Measurements from ENCODE around the gene VWF.

The VWF gene

DNA sequence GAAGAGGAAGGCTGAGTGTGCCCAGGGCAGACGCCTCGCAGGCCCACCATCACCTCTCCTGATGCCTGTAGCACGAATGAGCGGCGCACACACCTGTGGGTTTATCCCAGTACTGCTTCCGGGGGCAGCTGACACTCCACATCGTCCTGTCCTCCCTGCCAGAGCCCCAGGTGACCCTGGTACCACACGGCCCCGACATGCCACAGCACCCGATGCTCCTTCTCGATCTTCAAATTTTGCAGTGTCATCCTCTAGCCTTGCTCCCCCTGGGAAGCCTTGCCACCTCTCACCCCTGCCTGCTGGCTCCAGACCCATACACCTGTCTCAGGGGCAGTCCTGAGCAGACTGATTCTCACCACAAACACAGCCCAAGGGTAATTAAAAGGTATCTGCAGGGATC lies 220.0 kb downstream of the VWF start:
- no peak for DNase-seq

DNA sequence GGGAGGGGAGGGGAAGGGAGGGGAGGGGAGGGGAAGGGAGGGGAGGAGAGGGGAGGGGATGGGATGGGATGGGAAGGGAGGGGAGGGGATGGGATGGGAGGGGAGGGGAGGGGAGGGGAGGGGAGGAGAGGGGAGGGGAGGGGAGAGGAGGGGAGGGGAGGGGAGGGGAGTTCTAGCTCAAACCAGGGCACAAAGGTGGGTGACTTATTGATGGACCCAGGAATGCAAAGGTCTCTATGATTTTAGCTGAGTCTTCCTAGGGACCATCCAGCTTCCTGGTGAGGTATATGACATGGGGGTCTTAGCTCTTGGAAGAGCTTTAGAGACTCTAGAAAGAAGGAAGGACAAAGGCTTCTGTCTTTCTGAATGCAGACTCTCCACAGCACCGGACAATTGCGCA lies 221.7 kb downstream of the VWF start:
- no peak for DNase-seq

DNA sequence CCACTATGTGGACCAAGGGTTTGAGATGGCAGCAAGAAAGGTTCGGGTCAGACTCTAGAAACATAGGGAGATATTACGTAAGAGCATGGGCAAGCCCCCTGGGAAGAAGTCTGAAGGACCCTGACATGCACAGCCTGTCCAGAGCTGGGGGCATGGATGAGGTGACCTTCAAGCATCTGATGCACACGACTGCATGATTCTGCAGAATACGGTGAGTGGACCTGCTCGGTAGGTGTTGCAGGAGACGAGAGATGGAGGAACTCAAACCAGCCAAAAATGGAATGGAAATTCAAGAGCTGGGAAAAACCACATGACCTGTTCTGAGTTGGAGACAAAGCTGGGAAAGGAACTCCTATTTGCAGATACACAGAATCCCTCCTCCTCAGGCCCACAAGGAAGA lies 223.1 kb downstream of the VWF start:
- DNase-seq = no peak

- no peak for DNase-seq
These were observed 223.8 kb downstream of the VWF start for GRCh38 chr12:5900533-5901205.

- DNase-seq = no peak
These were observed 224.4 kb downstream of the VWF start for GRCh38 chr12:5900076-5900475.

- no peak for DNase-seq
These were observed 224.8 kb downstream of the VWF start for GRCh38 chr12:5899675-5900074.

DNA sequence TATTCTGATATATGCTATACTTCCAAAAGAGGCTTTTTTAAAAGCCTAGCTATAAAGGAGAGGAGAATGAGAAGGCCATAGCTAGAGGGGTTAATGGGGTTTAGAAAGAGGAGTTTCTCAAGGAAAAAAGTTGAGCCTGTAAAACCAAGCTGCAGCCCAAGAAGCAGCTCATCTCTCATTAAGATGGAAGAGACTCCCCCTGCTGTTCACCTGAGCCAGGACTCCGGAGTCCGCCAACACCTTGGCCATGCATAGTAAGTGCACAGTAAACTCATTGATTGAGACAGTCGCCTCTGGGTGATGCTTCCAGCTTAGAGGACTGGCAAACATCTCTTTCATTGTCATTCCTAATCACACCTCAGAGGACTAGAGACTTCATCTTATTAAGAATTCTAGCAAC lies 225.6 kb downstream of the VWF start:
- DNase-seq = no peak

Measured in NK-92 treated with Interleukin-12 subunit alpha and Interleukin-12 subunit beta, amount 100 ng/mL, for 24 hours (cell line).